GM19025 (cell line): ENCODE data around the gene TSPAN32.
"Not testable (repeated sequence)": the region's sequence is repeated elsewhere in the genome, so short reads cannot be mapped to it uniquely, and the experiment has no call there.

Source experiments
- ATAC-seq: cut with Tn5 transposase; IDR thresholded peaks from one replicate; pipeline ENCODE4 v1.9.1; 2021; ENCODE audit warnings: mild to moderate bottlenecking, low read depth, moderate library complexity; ENCODE audit not compliant: unreplicated experiment

Gene TSPAN32

DNA sequence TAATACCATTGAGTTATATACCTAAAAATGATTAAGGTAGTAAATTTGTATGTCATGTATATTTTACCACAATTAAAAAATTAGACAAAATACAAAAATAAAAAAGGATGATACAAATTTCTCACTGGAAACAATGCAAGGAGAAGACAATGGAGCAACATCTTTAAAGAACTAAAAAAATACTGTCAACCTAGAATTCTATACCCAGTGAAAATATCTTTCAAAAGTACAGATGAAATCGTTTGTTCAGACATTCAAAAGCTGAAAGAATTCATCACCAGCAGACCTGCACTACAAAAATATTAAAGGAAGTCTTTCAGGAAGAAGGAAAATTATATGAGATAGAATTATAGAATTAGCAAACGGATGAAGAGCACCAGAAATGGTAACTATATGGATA is 21.6 kb upstream of the TSPAN32 start:
- ATAC-seq = no peak

DNA sequence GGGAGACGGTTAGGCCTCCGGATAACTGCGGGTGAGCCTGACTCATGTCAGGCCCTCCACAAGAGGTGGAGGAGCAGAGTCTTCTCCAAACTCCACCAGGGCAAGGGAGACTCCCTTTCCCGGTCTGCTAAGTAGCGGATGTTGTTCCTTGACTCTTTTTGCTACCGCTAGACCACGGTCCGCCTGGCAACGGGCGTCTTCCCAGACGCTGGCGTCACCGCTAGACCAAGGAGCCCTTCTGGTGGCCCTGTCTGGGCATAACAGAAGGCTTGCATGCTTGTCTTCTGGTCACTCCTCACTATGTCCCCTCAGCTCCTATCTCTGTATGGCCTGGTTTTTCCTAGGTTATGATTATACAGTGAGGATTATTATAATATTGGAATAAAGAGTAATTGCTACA is 15.5 kb upstream of the TSPAN32 start:
- not testable (repeated sequence) for ATAC-seq

DNA sequence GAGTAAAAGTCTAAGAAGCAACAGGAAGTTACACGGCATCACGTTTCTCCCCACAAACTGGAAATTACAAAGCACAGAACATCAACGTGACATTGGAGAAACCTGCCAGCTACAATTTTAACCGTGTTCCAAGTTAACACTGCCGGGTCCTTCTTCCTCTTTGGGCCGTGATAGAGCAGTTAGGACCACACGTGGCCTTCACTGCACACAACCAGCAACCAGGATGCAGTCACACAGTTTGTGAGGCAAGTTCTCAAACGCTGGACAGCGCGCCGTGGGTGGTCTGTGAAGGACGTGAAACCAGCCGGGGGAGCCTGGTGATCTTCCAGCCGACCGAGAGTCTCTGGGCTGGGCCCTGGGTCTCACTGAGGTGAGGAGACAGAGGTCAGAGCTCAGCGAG is 14.7 kb upstream of the TSPAN32 start:
- ATAC-seq = no peak

DNA sequence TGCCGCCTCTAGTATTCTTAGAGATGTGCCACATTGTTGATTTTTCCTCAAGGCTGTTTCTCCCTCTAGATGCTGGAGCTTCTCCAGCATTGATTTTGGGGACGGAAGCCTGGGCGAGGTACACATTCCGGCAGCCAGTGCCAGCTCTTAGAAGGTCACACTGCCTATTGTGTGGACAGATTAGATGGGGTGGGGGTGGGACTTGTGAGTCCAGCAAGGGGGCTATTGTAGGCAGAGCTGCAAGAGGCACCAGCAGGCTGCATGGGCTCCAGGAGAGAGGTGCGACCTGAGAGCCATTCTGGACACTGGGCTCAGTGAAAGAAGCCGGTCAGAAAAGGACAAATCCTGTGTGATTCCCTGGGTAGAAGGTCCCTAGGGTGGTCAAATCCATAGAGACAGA is 12.5 kb upstream of the TSPAN32 start:
- ATAC-seq = no peak

DNA sequence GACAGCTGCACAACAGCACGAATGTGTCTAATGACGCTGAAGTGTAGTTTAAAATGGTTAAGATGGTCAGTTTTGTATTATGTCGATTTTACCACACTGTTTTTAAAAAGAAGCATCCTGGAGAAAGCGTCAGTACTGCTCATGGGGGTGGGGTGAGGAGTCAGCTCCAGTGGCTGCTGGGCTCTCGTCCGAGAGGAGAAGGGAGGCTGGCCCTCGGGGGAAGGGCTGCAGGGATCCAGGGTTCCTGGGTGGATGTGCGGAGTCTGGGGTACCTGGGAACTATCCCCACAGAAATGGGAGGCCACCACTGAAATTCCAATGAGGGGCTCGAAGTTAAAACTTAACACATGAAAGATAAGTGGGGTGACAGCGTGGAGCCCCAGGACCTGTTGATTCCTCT is 12.0 kb upstream of the TSPAN32 start:
- ATAC-seq = no peak

DNA sequence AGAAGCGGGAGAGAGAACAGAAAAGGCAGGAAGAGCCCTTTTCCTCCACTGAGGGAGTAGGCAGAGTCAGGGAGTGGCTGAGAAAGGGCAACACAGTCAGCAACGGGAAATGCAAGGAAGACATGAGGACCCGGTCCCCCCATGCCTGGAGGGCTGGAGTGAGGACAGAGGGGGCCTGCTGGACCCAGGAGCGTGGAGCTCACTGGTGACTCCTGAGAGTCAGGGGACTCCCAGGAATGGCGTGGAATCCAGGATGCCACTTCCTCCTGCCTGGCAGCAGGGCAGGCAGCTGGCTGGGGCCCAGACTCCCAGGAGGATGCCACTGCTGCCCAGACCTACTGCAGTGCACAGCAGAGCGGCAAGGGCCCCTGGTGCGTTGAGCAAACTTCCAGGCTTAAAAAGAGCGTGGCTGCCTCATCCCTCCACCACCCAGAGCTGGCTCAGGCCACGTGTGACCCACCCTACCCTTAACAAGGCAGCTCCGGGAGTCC is 11.4 kb upstream of the TSPAN32 start:
- no peak for ATAC-seq

DNA sequence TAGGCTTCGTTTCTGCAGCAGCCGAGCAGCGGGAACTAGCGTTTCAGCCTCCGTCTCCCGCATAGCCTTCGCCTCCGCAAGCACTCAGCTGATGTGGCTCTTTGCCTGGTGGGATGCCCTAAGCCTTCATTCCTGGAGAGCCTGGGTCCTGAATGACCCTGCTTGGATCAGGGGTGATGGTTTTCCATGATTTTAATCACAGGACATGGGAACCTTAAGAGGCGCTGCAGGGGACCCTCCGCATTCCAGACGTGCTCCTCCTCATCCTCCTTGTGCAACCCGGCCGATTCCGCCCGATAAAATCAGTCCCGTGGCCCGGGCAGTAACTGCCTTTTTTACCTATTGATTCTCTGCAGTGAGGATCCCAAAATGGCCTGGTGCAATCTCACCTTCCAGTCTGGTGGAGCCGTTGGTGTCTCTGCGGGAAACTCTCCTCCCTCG is 8.3 kb upstream of the TSPAN32 start:
- ATAC-seq = no peak

DNA sequence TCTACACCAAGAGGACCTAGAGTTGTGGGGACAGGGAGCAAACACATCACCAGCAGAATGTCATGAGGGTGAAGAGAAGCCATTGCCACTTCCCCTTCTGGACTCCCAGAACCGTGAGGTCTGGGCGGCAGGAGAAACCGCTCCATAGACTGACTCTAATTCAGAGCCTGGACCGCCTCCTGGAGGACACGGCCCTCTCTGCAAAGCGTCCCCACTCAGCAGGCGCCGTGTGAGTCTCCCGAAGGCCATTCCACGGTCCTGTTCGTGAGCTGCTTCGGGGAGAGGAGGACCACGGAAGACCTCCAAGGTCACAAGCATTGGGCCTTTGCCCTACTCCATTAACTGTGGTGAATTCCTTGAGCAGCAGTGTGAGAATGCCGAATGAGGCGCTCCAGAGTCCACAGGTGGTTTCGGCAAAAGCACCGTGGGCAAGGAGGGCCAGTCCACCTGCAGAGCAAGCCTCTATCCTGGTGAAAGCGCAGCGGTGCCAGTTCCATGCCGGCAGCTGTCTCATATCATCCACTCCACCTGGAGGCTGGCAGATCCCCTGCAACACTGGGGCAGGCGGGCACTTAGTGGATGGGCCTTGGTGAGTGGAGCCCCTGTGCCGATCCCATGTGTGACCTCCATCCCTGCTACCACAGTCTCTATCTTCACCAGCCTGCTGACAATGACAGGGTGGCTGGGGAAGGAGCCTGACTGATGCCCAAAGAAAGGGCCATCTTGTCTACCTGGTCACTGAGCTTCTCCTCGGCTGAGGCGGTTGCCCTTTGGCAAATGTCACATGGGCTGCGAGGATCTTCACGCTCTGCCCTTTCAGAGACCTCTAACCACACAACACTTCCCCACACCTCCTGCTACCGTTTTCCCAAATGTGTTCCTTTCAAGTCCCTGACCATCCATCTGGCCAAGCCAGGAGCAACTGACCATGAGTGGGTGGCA is 7.6 kb upstream of the TSPAN32 start:
- no peak for ATAC-seq

DNA sequence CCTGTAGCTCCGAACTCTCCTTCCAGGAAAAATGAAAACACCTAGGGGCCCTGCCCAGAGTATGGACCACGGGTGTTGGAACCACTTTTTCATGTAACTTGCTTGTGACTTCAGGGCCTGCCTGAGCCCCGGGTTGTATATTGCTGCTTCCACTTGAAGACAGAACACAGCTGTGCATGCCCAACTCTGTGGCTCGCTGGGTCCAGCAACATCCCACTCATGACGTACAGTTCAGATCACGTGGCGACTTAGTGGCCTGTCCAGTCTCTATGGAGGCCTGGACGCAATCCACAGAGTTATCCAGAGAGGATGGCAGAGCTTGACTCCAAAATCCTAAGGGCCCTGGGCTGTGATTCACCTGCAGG is 6.9 kb upstream of the TSPAN32 start:
- no peak for ATAC-seq

DNA sequence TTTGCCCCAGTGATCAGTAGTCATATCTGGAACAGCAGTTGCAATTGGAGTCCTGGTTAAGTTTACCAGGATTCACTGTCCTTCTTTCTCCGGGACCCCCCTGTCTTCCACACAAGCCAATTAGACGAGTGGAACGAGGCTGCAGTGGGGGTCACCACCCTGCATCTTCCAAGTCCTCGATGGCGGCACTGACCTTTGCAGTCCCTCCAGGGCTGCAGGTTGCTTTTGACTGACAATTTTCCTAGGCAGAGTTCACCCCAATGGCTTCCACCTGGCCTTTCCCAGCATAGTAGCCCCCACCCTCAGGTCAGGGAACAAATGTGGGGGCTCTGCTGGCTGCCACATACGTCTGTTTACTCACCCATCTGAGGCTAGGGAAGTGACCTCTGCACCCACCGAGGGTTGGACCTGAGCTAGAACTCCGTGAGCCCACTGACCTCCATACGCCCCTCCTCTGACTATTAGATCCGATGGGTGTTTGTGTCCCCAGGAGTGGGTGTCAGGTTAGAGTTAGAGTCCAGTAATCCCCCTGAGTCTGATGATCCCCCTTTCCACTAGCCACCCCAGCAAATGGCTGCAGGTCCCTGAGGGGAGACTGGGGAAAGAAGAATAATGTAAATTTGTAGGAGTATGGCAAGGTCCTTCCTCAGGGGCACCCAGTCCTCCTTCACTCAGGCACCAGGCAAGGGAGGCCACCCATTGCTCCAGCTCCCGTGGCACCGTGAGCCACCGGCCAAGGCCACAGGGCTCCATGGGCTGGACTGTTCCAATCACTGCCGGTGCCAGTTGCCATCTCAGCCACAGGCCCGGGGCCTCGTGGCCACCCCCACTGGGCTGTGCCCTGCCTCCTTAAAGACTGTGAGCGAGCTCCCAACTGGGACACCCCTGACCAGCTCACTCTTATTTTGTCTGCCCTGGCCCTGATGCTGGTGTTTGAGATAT is 5.6 kb upstream of the TSPAN32 start:
- ATAC-seq = no peak

DNA sequence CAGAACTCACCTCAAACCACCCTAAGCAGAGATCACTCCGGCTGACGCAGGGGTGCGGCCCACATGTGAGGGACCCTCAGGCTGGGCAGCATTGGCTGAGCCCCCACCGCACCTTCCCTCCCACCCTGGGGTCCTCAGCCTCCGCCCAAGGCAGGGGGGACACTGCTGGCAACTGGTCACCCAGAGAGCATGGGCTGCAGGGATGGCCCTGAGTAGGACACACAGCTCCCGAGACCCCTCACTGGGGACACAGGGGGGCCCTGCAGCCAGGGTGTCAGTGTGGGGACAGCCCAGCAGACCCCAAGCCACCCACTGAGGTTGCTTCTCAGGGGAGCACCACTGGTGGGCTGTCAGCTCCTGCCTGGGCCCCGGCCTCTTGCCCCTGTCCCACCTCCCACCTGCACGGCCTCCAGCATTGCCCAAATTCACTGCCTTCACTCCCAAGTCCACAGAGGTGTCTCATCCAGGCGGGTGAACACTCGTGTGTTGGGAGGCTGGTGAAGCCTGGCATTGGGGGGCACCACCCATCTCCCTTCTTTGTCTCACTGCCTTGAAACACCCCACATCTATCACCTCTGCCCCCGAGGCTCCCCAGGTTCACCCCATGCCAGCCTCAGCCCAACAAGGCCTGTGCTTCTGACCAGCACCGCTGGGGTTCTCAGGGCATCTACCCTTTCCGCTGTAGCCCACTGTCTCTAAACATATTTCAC is 4.7 kb upstream of the TSPAN32 start:
- ATAC-seq = no peak

DNA sequence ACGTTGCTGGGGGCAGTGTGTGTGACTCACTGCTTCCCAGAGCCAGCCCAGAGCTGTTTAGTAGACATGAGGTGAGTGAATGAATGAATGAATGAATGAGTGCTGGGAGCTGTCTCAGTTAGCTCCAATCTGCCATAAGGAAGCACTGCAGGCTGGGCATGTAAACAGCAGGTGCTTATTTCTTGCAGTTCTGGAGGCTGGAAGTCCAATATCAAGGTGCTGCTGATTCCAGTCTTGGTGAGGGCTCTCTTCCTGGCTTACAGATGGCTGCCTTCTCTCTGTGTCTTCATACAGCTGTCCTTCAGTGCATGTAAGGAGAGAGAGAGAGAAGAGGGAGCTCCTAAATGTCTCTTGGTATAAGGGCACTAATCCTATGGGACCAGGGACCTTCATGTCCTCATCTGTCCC is 4.2 kb upstream of the TSPAN32 start:
- ATAC-seq = no peak

DNA sequence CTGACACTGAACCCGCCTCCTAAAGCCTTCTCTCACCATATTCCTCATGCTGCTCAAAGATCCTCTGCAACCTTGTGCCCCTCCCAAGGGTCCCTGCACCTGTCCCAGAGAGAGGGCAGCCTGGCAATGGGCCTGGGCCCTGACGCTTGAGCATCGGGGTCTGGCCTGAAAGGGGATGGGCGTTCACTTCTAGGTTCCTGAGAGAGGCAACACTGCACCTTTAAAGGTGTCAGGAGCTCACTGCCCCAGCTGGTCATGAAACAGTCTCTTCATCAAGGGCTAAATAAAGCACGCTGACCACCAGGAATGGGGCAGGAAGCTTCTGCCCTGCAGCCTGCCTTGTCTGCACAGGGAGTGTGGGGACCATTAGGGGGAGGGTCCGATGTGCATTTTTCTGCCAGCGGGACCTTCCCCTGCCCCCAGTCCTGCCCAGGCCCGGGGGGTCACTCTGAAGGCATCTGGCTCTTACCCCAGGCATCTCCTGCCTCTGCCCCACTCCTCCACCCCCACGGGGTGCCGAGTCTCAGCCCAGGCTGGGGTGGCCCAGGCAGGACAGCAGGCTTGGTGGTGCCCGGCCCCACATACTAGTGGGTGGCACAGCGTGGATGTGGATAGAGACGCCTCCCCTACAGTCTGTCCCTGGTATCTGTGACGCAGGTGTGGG is 3.5 kb upstream of the TSPAN32 start:
- ATAC-seq = no peak

DNA sequence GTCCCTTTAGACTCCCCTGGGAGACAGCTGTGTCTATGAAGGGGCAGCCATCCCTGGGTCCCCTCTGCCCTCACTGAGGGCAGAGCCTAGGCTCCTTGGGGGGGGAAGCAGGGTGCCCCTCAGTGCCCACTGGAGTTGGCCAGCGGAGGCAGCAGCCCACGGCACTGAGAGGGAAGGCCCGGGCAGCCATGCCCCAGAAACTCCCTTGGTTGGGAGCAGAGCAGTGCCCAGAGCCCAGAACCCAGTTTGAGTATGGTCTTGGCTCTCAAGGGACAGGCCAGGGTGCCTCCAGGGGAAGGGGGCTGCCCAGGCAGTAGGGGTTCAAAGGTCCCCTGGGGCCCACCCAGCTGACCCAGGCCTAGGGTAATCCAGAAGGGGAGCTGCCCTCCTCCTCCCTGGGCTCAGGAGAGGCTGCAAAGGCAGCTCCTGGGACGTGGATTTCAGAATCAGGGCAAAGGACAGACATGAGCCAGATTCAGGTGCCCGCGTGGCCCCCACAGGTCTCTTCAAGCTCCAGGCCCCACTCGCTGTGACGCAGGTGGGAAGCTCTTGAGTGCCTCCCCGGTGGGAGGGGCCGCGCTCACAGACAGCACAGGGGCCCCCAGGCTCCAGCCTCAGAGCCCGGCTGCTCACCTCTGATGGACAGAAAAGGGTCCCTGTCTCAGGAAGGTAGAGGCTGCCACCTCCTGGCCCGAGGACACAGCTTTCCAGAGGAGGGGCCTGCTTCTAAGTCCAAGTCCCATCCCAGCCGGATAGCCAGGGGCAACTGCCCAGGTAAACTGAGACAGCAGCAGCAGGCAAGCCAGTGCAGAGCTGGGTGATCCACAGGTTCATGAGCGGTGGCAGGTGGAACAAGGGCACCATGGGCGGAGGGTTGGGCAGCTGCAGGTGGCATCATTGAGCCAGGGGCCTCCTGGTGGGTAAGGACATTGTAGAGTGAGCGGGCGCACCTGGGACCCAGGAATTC is 2.7 kb upstream of the TSPAN32 start:
- ATAC-seq = no peak

DNA sequence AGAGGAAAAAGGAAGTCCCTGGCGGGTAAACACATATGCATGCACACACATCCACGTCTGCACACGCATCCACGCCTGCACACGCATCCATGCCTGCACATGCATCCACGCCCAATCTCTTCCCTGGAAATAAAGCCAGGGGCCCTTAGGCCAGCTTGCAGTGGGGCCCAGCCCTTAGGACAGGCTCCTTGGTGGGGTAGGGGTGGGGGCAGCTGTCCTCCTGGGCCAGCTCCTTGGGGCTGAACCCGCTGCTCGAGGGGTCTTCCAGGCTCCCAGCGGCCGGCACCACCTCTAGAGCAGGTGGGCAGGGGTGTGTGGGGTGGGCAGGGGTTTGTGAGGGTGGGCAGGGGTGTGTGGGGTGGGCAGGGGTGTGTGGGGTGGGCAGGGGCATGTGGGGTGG is 2.0 kb upstream of the TSPAN32 start:
- no peak for ATAC-seq

DNA sequence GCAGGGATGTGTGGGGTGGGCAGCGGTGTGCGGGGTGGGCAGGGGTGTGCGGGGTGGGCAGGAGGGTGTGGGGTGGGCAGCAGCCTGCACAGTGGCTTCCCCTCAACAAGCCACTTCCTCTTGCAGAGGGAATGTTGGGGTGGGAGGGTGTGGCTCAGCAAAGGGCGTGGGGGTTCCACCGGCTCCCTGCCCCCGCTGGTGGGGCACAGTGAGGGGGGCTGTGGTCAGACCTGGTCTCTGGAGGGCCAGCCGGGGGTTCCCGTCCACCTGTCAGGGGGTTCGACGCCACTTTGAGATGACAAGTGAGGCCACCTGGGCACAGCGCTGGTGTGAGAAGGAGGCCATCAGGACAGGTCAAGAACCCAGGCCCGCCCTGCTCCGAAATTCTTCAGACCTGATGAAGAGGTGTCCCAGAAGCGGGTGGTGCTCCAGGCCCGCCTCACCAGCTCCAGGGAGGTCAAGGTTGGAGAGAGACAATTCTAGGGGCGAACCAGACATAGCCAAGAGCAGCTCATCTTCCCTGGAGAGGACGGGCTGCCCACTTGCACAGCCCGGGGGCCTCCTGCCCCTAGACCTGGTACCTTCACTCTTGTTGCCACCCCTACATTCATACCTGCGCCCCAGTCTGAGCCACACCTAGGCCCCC is 1.4 kb upstream of the TSPAN32 start:
- ATAC-seq = no peak

DNA sequence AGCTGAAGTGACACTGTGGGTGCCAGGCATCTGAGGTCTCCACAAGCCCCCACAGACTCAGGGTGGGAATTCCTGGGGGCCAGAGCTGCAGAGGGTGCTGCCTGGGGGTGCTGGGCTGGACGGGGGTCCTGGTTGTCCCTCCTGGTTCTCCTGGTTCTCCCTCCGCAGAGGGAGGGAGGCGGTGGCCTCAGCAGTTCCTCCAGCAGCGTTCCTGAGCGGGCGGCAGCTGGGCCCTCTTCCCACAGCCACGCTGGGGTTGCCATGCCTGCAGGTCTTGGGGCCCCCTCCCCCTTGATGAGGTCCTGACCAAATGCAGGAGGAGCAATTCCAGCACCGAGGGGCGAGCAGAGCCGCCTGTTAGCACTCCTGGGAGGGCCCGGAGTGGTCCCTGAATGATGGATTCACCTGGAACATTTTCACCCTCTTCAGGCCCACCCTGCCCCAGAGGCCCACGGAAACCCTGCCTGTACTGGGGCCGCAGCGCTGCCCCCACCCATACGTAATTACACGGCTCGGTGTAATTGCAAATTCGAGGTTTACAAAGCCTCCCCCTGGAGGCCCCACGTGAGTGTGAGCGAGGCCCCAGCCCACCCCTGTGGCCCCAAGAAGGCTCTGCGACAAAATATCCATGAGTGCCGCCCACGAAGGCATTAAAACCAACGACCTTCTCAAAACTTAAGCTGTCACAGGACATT is 730 bp upstream of the TSPAN32 start:
- no peak for ATAC-seq
